CD4-positive, alpha-beta T cell treated with Interleukin-17A for 4 hours (primary cell): Measurements from ENCODE around the gene SH3BGRL3.
"Not testable (repeated sequence)": the region's sequence is repeated elsewhere in the genome, so short reads cannot be mapped to it uniquely, and the experiment has no call there.

Source experiments
- DNase-seq: peaks from one replicate; pipeline ENCODE4 v3.0.0-alpha.2; 2020; ENCODE audit warnings: mixed read lengths

Gene SH3BGRL3

GRCh38 chr1:26318338-26319064 is 38.6 kb downstream of the SH3BGRL3 start:
- peak; percentile 54 for DNase-seq

- peak; percentile 28 for DNase-seq
These were observed 41.0 kb downstream of the SH3BGRL3 start for GRCh38 chr1:26320896-26321295.

- peak; percentile 96 for DNase-seq
These were observed 41.6 kb downstream of the SH3BGRL3 start for GRCh38 chr1:26321315-26322041.

GRCh38 chr1:26322042-26322331 is 42.1 kb downstream of the SH3BGRL3 start:
- no peak for DNase-seq

GRCh38 chr1:26323382-26323781 is 43.5 kb downstream of the SH3BGRL3 start:
- no peak for DNase-seq

GRCh38 chr1:26324550-26324949 is 44.7 kb downstream of the SH3BGRL3 start:
- DNase-seq = no peak

- DNase-seq = no peak
These were observed 48.1 kb downstream of the SH3BGRL3 start for GRCh38 chr1:26327956-26328362.

GRCh38 chr1:26328597-26328996 is 48.7 kb downstream of the SH3BGRL3 start:
- DNase-seq = no peak

GRCh38 chr1:26329380-26329779 is 49.5 kb downstream of the SH3BGRL3 start:
- not testable (repeated sequence) for DNase-seq

GRCh38 chr1:26330276-26330675 is 50.4 kb downstream of the SH3BGRL3 start:
- no peak for DNase-seq
